Tibial artery (tissue), 4 donors: ENCODE measurements around the gene SLC44A3.

Experiments used
- DNase-seq, 2 donors: peaks; one replicate each; pipeline ENCODE4 v3.0.0-alpha.2; 2019
- H3K27ac ChIP-seq, 2 donors: fragments of 200-600 bp; sonication (generic) in 1 of 2; 1 replicate in 1 of 2; 2 replicates in 1 of 2; pipeline ENCODE4 v1.5.1; 2018 to 2019; ENCODE audit warnings: mild to moderate bottlenecking in 1 of 2
- H3K27me3 ChIP-seq, 2 donors: fragments of 200-600 bp; sonication (generic) in 1 of 2; one replicate each; pipeline versions ENCODE4 v1.5.1 to v1.6.0; 2016 to 2019
- H3K36me3 ChIP-seq, 3 donors: fragments of 200-600 bp; sonication (generic) in 2 of 3; one replicate each; pipeline ENCODE4 v1.5.1; 2016 to 2019; ENCODE audit warnings: mild to moderate bottlenecking in 2 of 3
- H3K4me1 ChIP-seq, 4 donors: fragments of 200-600 bp; sonication (generic) in 2 of 4; 1 replicate in 3 of 4; 2 replicates in 1 of 4; pipeline ENCODE4 v1.5.1; 2016 to 2019
- H3K4me3 ChIP-seq, 2 donors: fragments of 200-600 bp; sonication (generic) in 1 of 2; 1 replicate in 1 of 2; 2 replicates in 1 of 2; pipeline ENCODE4 v1.5.1; 2018 to 2019; ENCODE audit warnings: mild to moderate bottlenecking in 2 of 2
- H3K9me3 ChIP-seq, 3 donors: fragments of 200-600 bp; sonication (generic) in 1 of 3; one replicate each; pipeline ENCODE4 v1.5.1; 2016 to 2019
- intact Hi-C: fragments of 100-400 bp; cut with DNase I; formaldehyde crosslinking; loops from one replicate; pipeline ENCODE4 v1.15.0; 2023; ENCODE audit warnings: low total_unique reads
- TF ChIP-seq, protein P1 (sequence below), 2 experiments: fragments of 200-600 bp in 1 of 2; fragments of 450-650 bp in 1 of 2; IDR thresholded peaks; one replicate each; pipeline ENCODE4 v1.5.1; 2017 to 2019; ENCODE audit warnings: antibody characterized with exemption in 2 of 2, mild to moderate bottlenecking in 1 of 2, moderate library complexity in 1 of 2

The SLC44A3 gene

DNA sequence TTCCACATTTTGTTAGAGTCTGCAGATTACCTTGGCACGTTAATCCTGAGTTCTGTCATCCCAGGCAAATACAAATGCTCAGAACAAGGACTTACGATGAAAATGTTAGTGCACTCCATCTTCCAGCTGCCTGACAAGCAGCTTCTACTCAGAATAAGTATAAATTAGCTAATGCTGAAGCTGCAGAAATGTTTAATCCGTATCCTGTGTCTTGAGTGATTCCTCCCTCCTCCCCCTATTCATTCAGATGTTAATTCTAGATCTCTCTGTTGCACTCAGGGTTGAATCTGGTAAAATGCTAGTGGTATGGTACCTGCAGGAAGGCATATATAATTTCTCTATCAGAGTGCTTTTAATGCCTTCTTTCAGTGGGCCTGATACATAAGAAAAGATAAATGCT is 66.9 kb downstream of the SLC44A3 start:
- Histone ChIP-seq H3K4me3 (no peak overlapping the region), H3K4me1 (peaks cover 0 to 22% (median 13%) of the 10 kb centered on the region in 4 donors), H3K36me3 (peaks cover 0 to 11% (median 7%) of the 10 kb centered on the region in 3 donors), H3K27ac (no peak overlapping the region), H3K27me3 (no peaks in the 10 kb centered on the region), H3K9me3 (no peaks in the 10 kb centered on the region)
- TF ChIP-seq, protein P1, sequence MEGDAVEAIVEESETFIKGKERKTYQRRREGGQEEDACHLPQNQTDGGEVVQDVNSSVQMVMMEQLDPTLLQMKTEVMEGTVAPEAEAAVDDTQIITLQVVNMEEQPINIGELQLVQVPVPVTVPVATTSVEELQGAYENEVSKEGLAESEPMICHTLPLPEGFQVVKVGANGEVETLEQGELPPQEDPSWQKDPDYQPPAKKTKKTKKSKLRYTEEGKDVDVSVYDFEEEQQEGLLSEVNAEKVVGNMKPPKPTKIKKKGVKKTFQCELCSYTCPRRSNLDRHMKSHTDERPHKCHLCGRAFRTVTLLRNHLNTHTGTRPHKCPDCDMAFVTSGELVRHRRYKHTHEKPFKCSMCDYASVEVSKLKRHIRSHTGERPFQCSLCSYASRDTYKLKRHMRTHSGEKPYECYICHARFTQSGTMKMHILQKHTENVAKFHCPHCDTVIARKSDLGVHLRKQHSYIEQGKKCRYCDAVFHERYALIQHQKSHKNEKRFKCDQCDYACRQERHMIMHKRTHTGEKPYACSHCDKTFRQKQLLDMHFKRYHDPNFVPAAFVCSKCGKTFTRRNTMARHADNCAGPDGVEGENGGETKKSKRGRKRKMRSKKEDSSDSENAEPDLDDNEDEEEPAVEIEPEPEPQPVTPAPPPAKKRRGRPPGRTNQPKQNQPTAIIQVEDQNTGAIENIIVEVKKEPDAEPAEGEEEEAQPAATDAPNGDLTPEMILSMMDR (IDR thresholded peaks at IDR 0.05), result no peak
- intact Hi-C loops, result no loop called here
- DNase-seq, result no peak

DNA sequence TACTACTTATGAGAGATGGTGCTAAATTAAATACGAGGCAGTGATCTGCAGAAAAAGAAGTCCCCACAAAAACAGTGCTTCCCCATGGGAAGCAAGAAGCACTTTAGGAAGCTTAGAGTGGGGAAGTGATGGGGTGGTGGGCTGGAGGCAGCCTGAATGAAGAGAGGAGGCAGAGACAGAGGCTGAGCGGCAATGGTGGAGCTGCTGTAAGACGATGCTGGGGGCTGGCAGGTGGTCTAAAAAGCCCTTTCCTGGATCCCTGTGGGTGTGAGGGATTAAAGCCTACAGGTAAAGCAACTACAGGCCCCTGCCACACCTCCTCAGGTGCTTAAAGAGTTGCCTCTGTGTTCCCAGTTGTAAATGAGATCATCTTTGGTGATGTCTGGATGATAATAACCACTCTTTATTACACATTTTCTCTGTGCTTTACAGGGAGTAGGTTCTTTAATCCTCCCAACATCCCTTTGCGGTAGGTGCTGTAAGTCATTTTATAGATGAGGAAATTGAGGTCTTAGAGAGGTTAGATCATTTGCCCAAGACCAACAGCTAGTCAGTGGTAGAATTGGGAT is 67.5 kb downstream of the SLC44A3 start:
- H3K4me1 ChIP-seq, result peaks cover 0 to 22% (median 13%) of the 10 kb centered on the region in 4 donors
- intact Hi-C loops, result no loop called here
- H3K9me3 ChIP-seq, result no peaks in the 10 kb centered on the region
- DNase-seq, result no peak
- no peaks in the 10 kb centered on the region for H3K27me3 ChIP-seq
- TF ChIP-seq, protein P1 (IDR thresholded peaks at IDR 0.05), result no peak
- H3K27ac ChIP-seq, result no peak overlapping the region
- peaks cover 0 to 17% (median 11%) of the 10 kb centered on the region in 3 donors for H3K36me3 ChIP-seq
- H3K4me3 ChIP-seq, result no peak overlapping the region

DNA sequence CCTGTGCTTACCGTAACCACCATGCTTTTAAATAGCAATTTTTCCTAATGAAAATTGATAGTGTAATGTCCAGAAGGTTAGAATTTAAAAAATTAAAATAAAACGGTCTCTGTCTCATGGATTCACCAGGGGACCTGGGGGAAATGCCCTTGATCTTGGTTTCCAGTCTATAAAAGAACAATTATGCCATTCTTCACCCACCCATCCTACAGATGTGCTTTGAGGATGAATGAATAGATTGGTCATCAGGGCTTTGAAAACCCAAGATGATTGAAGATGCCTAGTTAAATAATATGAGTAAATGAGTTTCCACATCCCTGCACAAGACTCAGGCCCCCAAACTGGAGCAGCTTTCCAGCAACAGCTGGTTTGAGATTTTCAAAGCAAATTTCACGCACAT is 68.0 kb downstream of the SLC44A3 start:
- Histone ChIP-seq H3K9me3 (no peaks in the 10 kb centered on the region), H3K27me3 (no peaks in the 10 kb centered on the region), H3K4me1 (peaks cover 0 to 22% (median 13%) of the 10 kb centered on the region in 4 donors), H3K36me3 (peaks cover 0 to 19% (median 16%) of the 10 kb centered on the region in 3 donors), H3K4me3 (no peak overlapping the region), H3K27ac (no peak overlapping the region)
- TF ChIP-seq, protein P1 (IDR thresholded peaks at IDR 0.05), result no peak
- intact Hi-C loops, result no loop called here
- no peak for DNase-seq

DNA sequence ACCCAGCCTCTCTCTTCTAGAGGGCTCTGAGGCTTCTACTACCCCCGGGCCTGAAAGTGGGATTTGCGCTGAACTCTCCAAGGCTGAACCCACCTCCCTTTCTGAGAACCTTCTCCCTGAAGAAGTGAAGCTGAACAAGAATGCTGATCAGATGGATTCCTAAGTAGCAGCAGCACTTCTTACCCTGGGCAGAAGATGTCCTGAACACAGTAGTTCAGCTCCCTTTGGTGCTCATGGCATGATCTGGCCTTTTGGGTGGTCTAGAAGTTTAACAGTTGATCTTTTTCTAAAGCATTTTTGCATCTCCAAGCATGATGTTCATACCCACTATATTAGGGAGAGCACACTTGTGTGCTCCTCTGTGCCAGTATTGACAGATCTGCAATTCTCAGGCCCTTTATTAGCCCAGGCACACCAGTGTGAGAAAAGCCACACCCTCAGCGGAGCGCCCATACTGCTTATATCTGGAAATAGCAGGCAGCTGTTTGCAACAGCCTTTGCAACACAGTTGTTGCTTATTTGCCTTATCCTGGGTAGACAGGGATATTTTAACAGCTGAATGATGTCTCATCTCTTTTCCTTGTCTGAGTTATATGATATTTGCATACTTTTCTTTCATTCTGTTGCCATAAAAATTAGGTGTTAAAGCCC is 72.6 kb downstream of the SLC44A3 start:
- no peaks in the 10 kb centered on the region for H3K4me1 ChIP-seq
- intact Hi-C loops, result no loop called here
- TF ChIP-seq, protein P1 (IDR thresholded peaks at IDR 0.05), result no peak
- no peak overlapping the region for H3K4me3 ChIP-seq
- H3K9me3 ChIP-seq, result no peaks in the 10 kb centered on the region
- H3K27ac ChIP-seq, result no peak overlapping the region
- peaks cover 21 to 60% (median 45%) of the 10 kb centered on the region in 3 donors for H3K36me3 ChIP-seq
- DNase-seq, result no peak
- no peaks in the 10 kb centered on the region for H3K27me3 ChIP-seq

DNA sequence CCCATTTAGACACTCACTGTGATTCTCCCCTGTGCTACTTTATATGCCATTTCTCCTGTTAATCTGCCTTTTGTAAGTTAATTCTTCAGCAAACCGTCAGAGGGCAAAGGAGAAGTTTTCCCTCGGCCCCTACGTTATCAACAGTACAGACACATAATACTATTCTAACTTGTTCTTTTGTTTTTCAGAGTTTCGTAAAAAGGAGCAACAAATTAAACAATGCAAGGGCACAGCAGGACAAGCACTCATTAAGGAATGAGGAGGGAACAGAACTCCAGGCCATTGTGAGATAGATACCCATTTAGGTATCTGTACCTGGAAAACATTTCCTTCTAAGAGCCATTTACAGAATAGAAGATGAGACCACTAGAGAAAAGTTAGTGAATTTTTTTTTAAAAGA is 74.5 kb downstream of the SLC44A3 start:
- peaks cover 27 to 70% (median 57%) of the 10 kb centered on the region in 3 donors for H3K36me3 ChIP-seq

More for the DNA sequence above, 74.5 kb downstream of the SLC44A3 start:
- H3K9me3 ChIP-seq, result no peaks in the 10 kb centered on the region
- no peak for DNase-seq
- TF ChIP-seq, protein P1 (IDR thresholded peaks at IDR 0.05), result no peak
- no peaks in the 10 kb centered on the region for H3K27me3 ChIP-seq
- H3K4me1 ChIP-seq, result peaks cover 0 to 16% (median 13%) of the 10 kb centered on the region in 4 donors
- no peak overlapping the region for H3K4me3 ChIP-seq
- intact Hi-C loops, result no loop called here
- no peak overlapping the region for H3K27ac ChIP-seq
